WI38 (cell line): ENCODE measurements around the gene PCDHGB2.

Source experiments
- H3K4me3 ChIP-seq: 2 replicates; pipeline ENCODE4 v1.5.1; 2011; ENCODE audit warnings: low read depth, mild to moderate bottlenecking, control low read depth, low read length
- CTCF ChIP-seq: IDR thresholded peaks from 2 replicates; pipeline ENCODE4 v1.5.1; 2012; ENCODE audit warnings: low read depth, mild to moderate bottlenecking, control low read depth, low read length

The PCDHGB2 gene

GRCh38 chr5:141355641-141356040 is 4.2 kb upstream of the PCDHGB2 start:
- no peak for TF ChIP-seq CTCF
- H3K4me3 ChIP-seq, result no peak overlapping the region

- TF ChIP-seq CTCF, result no peak
- H3K4me3 ChIP-seq, result no peak overlapping the region
Observed at GRCh38 chr5:141356133-141356532, 3.7 kb upstream of the PCDHGB2 start.

GRCh38 chr5:141356950-141357349 is 2.8 kb upstream of the PCDHGB2 start:
- no peak for TF ChIP-seq CTCF
- H3K4me3 ChIP-seq, result no peak overlapping the region

- TF ChIP-seq CTCF, result no peak
- no peak overlapping the region for H3K4me3 ChIP-seq
Observed at GRCh38 chr5:141360685-141361084, 891 bp downstream of the PCDHGB2 start.

- no peak overlapping the region for H3K4me3 ChIP-seq
- no peak for TF ChIP-seq CTCF
Observed at GRCh38 chr5:141362719-141363118, 2.9 kb downstream of the PCDHGB2 start.

- H3K4me3 ChIP-seq, result no peak within 1 kb of the TSS
- no peak for TF ChIP-seq CTCF
Observed at GRCh38 chr5:141363952-141364660, 4.3 kb downstream of the PCDHGB2 start, which contains the start of gene PCDHGA5. PCDHGA5 (plus strand) TSS chr5:141364162; CDS start chr5:141364331, 169 bp downstream.

GRCh38 chr5:141366016-141366896 is 6.5 kb downstream of the PCDHGB2 start:
- no peak overlapping the region for H3K4me3 ChIP-seq
- TF ChIP-seq CTCF, result no peak
